Activated T-cell treated with anti-CD3 and anti-CD28 coated beads, Interleukin-2, amount 50 U/mL, for 4 hours (primary cell): ENCODE measurements around the gene SYNPO. TPM values are rescaled to one million over a fixed set of nuclear protein-coding genes. Genes with fewer than 3 reads are reported as not detected.
A peak's percentile ranks its signal among the peaks of the same experiment; 100 is the strongest.

Experiments used
- ATAC-seq, 2 donors: fragments of 200-7000 bp; cut with Tn5 transposase; one replicate each; pipeline ENCODE4 v1.10.0; 2021
- DNase-seq: peaks from one replicate; pipeline ENCODE4 v3.0.0-alpha.2; 2020
- H3K27me3 Mint-ChIP-seq: one replicate; pipeline ENCODE4 v1.8.0; 2021; ENCODE audit warnings: low read depth, mixed read lengths
- H3K36me3 Mint-ChIP-seq: one replicate; pipeline ENCODE4 v1.8.0; 2022; ENCODE audit warnings: mixed read lengths; ENCODE audit not compliant: insufficient read depth
- H3K4me1 Mint-ChIP-seq: one replicate; pipeline ENCODE4 v1.8.0; 2021; ENCODE audit warnings: low read depth, mixed read lengths
- H3K4me3 Mint-ChIP-seq: one replicate; pipeline ENCODE4 v1.8.0; 2021; ENCODE audit warnings: mild to moderate bottlenecking, moderate library complexity, mixed read lengths
- H3K9me3 Mint-ChIP-seq: one replicate; pipeline ENCODE4 v1.8.0; 2021; ENCODE audit warnings: mixed read lengths
- total RNA-seq, 3 donors: library from RNA; stranded (reverse); gene quantifications; one replicate each; pipeline ENCODE4 v1.2.1, GENCODE V29; 2021

The SYNPO gene
- total RNA-seq, 3 donors from 2014 or later, result 0.56 to 1.4 (median 0.79) TPM

- ATAC-seq, result no peak
Observed at GRCh38 chr5:150614661-150615060, 25.8 kb upstream of the SYNPO start.

DNA sequence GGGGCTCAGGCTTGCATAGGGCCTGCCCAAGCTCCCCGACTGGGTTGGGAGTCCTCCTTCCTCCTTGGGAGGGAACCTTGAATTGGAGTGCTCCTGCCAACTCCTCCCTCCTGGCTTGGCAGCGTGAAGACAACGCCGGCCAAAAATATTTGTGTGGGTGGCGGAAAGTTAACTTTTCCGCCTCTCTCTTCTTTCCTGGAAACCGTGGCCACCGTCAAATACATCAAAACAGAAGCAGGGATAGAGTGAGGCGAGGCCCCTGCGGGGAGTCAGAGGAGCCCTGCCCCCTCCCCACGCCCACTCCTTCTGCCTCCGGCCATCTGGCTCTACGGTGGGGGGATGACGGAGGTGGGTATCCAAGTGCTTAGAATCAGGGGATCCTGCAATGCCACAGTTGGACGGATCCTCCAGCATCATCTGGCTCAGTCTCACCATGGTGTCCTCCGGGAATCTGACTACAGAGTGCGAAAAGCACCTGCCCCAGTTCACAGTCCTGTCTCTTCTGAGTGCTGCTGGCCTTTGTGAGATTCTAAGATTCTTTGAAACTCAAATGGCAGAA is 25.2 kb upstream of the SYNPO start:
- H3K36me3 Mint-ChIP-seq, result no peaks in the 10 kb centered on the region
- DNase-seq, result no peak
- no peaks in the 10 kb centered on the region for H3K9me3 Mint-ChIP-seq
- H3K4me3 Mint-ChIP-seq, result no peak overlapping the region
- ATAC-seq, result no peak
- peaks cover 6% of the 10 kb centered on the region for H3K4me1 Mint-ChIP-seq
- H3K27me3 Mint-ChIP-seq, result peaks cover 7% of the 10 kb centered on the region

More at GRCh38 chr5:150614661-150615060, 25.8 kb upstream of the SYNPO start:
- Mint-ChIP-seq H3K4me1 (peaks cover 6% of the 10 kb centered on the region), H3K27me3 (peaks cover 7% of the 10 kb centered on the region), H3K36me3 (no peaks in the 10 kb centered on the region), H3K9me3 (no peaks in the 10 kb centered on the region), H3K4me3 (no peak overlapping the region)
- no peak for DNase-seq

- Mint-ChIP-seq H3K4me3 (no peak overlapping the region), H3K4me1 (peaks cover 6% of the 10 kb centered on the region), H3K27me3 (peaks cover 7% of the 10 kb centered on the region), H3K36me3 (no peaks in the 10 kb centered on the region), H3K9me3 (no peaks in the 10 kb centered on the region)
- no peak for ATAC-seq
- no peak for DNase-seq
Observed at GRCh38 chr5:150616024-150616470, 24.4 kb upstream of the SYNPO start.

- H3K36me3 Mint-ChIP-seq, result no peaks in the 10 kb centered on the region
- no peak overlapping the region for H3K4me3 Mint-ChIP-seq
- DNase-seq, result no peak
- H3K9me3 Mint-ChIP-seq, result no peaks in the 10 kb centered on the region
- H3K4me1 Mint-ChIP-seq, result peaks cover 6% of the 10 kb centered on the region
- no peak for ATAC-seq
- H3K27me3 Mint-ChIP-seq, result peaks cover 7% of the 10 kb centered on the region
Observed at GRCh38 chr5:150616506-150616905, 24.0 kb upstream of the SYNPO start.

DNA sequence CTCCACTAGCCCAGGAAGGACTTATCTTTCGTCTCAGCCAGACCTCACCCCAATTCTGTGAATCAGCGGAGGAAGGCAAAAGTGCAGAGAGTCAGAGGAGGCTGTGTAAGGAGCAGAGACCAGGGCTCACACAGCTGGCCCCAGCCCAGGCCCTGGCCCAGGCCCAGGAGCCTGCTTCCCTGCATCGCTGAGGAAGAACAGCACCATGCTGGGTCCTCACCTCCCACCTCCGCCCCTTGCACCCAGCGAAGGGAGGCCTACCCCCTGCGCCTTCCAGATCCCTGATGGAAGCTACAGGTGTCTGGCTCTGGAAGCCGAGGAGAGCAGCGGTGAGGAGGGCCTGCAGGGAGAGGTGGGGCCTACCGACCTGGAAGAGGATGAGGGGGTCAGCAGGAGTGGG is 22.3 kb upstream of the SYNPO start:
- Mint-ChIP-seq H3K36me3 (no peaks in the 10 kb centered on the region), H3K27me3 (peaks cover 10% of the 10 kb centered on the region), H3K4me1 (peaks cover 12% of the 10 kb centered on the region), H3K9me3 (no peaks in the 10 kb centered on the region), H3K4me3 (no peak overlapping the region)
- DNase-seq, result no peak
- no peak for ATAC-seq

- DNase-seq (no peak), ATAC-seq (no peak)
- peaks cover 17% of the 10 kb centered on the region for H3K4me1 Mint-ChIP-seq
- H3K4me3 Mint-ChIP-seq, result no peak overlapping the region
- H3K27me3 Mint-ChIP-seq, result peaks cover 10% of the 10 kb centered on the region
- H3K9me3 Mint-ChIP-seq, result no peaks in the 10 kb centered on the region
- H3K36me3 Mint-ChIP-seq, result no peaks in the 10 kb centered on the region
Observed at GRCh38 chr5:150618588-150619281, 21.7 kb upstream of the SYNPO start.

DNA sequence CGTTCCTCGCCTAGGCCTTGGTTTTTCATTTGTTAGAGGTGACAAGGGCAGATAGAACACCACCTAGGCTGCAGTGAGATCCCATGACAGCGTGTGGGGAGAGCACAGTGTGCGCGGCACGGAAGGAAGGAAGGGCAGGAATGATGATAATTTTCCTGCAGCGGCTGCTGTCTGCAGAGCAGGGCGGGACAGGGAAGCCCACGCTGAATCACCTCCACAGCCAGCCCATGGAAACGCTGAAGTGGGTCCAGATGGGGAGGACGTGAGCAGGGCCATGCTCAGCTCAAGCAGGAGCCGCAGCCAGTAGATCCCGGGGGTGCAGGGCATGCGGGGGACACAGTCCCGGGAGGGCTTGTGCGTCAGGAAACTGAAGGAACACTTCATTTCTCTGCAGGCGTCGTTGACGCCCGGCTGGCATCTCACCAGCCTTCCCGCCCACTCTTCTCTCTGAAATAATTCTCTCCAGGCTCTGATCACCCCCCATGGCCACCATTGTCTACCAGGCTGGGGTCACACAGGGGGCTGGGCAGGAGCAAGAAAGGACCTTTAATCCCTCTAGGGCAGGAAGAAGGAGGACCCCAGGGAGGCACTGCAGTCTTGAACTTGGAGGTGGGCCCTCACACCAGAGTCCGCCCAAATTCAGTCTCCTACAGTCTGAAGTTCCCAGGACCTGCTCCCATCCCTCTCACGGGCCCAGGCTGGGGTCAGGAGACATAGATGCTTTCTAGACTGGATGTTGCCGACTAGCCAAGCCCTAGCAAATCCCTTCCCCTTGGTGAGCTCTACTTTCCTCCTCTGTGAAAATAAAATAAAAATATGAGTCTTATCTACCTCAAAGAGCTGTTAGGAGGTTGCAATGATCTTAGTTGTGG is 20.9 kb upstream of the SYNPO start:
- no peaks in the 10 kb centered on the region for H3K36me3 Mint-ChIP-seq
- H3K27me3 Mint-ChIP-seq, result peaks cover 15% of the 10 kb centered on the region
- peaks cover 24% of the 10 kb centered on the region for H3K4me1 Mint-ChIP-seq
- no peaks in the 10 kb centered on the region for H3K9me3 Mint-ChIP-seq
- no peak for ATAC-seq
- H3K4me3 Mint-ChIP-seq, result no peak overlapping the region
- no peak for DNase-seq

DNA sequence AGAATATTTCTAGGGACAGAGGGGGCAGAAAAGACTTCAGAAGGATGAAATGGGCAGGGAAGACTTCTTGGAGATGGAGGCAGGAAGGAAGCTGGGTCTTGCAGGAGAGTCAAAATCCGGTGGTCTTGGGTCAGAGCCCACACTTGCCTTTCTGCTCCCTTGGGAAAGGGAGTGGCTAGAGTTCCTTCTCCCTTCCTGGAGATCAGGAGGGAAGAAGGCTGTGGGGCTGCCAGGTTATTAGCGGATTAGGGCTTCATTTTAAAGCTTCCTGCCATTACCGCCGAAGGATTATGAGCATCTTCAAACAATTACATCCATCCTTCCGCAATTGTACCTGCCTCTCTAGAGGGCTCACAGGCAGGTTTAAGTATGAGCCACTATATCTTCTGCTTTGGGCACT is 19.2 kb upstream of the SYNPO start:
- DNase-seq (no peak), ATAC-seq (no peak)
- H3K4me1 Mint-ChIP-seq, result peaks cover 18% of the 10 kb centered on the region
- H3K4me3 Mint-ChIP-seq, result no peak overlapping the region
- no peaks in the 10 kb centered on the region for H3K36me3 Mint-ChIP-seq
- H3K27me3 Mint-ChIP-seq, result peaks cover 18% of the 10 kb centered on the region
- no peaks in the 10 kb centered on the region for H3K9me3 Mint-ChIP-seq

DNA sequence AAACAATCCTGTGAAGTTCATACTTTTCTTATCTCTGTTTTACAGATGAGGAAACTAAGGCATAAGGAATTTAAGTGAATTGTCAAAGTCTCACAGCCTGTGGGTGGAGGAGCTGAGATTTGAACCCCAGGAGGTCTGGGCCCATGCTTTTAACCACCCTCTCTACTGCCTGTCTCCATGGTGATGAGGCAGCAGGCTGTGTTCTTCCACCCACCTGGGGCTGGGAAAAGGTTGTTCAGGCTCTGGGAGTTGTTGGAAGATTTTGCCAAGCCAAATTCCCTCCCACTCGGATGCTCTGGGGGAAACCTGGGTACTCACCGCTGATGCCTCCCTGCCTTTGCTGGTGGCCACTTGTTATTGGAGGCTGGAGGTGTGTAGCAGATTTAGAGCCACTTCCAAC is 18.3 kb upstream of the SYNPO start:
- Mint-ChIP-seq H3K36me3 (no peaks in the 10 kb centered on the region), H3K9me3 (no peaks in the 10 kb centered on the region), H3K4me1 (peaks cover 20% of the 10 kb centered on the region), H3K27me3 (peaks cover 16% of the 10 kb centered on the region), H3K4me3 (no peak overlapping the region)
- no peak for ATAC-seq
- no peak for DNase-seq

- DNase-seq (no peak), ATAC-seq (peak; percentile 16 to 19)
- no peaks in the 10 kb centered on the region for H3K36me3 Mint-ChIP-seq
- no peaks in the 10 kb centered on the region for H3K9me3 Mint-ChIP-seq
- peaks cover 20% of the 10 kb centered on the region for H3K4me1 Mint-ChIP-seq
- peaks cover 16% of the 10 kb centered on the region for H3K27me3 Mint-ChIP-seq
- peak overlapping the region; percentile 73 for H3K4me3 Mint-ChIP-seq
Observed at GRCh38 chr5:150623152-150623877, 17.1 kb upstream of the SYNPO start.

- Mint-ChIP-seq H3K27me3 (peaks cover 16% of the 10 kb centered on the region), H3K4me3 (peak overlapping the region; percentile 73), H3K4me1 (peaks cover 20% of the 10 kb centered on the region), H3K36me3 (no peaks in the 10 kb centered on the region), H3K9me3 (no peaks in the 10 kb centered on the region)
- DNase-seq, result no peak
- ATAC-seq, result peak; percentile 11 to 12
Observed at GRCh38 chr5:150623878-150624216, 16.6 kb upstream of the SYNPO start.

DNA sequence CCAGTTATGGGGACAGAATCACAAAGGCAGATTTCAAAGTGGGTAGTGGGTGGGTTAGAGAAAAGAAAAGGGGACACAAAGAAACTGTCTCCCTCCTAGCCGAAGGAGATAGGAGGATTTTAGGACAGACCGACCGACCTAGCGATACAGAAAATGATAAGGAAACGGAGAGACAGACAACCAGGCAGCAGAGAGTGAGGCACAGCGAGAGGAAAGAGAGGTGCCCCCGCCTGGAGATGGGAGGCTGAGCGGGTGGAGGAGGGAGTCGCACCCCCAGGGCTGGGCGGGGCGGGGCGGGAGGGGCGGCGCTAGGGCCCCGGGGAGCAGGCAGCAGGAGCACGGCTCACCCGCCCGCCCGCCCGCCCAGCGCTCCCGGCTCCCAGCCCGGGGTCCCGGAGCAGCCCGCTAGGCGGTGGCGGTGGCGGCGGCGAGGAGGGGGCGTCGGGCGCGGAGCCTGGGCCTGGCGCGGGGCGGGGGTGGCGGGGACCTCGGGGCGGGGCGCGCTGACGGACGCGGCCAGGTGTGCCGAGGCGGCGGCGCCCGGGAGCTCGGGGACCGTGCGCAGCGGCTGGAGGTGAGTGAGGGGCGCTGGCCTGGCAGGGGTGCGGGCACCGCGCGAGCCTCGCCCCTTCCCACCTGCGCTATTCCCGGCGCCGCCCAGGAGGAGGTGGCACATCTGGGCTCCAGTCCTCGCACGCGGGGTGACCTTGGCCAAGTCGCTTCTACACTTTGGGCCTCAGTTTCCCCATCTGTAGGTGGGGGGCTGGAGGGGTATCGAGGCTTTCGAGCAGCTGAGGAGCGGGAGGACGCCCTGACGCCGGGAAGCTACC is 15.9 kb upstream of the SYNPO start:
- Mint-ChIP-seq H3K27me3 (peaks cover 16% of the 10 kb centered on the region), H3K4me1 (peaks cover 20% of the 10 kb centered on the region), H3K9me3 (no peaks in the 10 kb centered on the region), H3K4me3 (peak overlapping the region; percentile 73), H3K36me3 (no peaks in the 10 kb centered on the region)
- ATAC-seq (peak; percentile 68), DNase-seq (peak; percentile 18)

GRCh38 chr5:150625164-150625535 is 15.3 kb upstream of the SYNPO start:
- DNase-seq, result no peak

More at GRCh38 chr5:150625164-150625535, 15.3 kb upstream of the SYNPO start:
- H3K4me1 Mint-ChIP-seq, result peaks cover 20% of the 10 kb centered on the region
- H3K27me3 Mint-ChIP-seq, result peaks cover 16% of the 10 kb centered on the region
- peak overlapping the region; percentile 16 for H3K4me3 Mint-ChIP-seq
- ATAC-seq, result peak in 1 of 2 donors; percentile 6
- H3K9me3 Mint-ChIP-seq, result no peaks in the 10 kb centered on the region
- H3K36me3 Mint-ChIP-seq, result no peaks in the 10 kb centered on the region
